ENCODE data around the gene ATF3. TPM values are rescaled to one million over a fixed set of nuclear protein-coding genes. Genes with fewer than 3 reads are reported as not detected.
A peak's percentile ranks its signal among the peaks of the same experiment; 100 is the strongest.

Gene ATF3
- total RNA-seq, 2 donors from 2014 or later: 12.6 to 27.6 TPM

GRCh38 chr1:212601524-212601923 is 7.0 kb upstream of the ATF3 start:
- Histone ChIP-seq H3K4me1 (peaks cover 0 to 12% of the 10 kb centered on the region in 2 donors), H3K9me3 (no peaks in the 10 kb centered on the region), H3K27me3 (no peaks in the 10 kb centered on the region), H3K27ac (no peak overlapping the region), H3K36me3 (no peaks in the 10 kb centered on the region), H3K4me3 (no peak overlapping the region)
- no peak for TF ChIP-seq CTCF (IDR thresholded peaks at IDR 0.05)
- no peak for DNase-seq (ENCODE audit: low spot score)

- H3K4me3 ChIP-seq: peak overlapping the region in 1 of 2 donors; percentile 73
- peaks cover 0 to 39% of the 10 kb centered on the region in 2 donors for H3K4me1 ChIP-seq
- H3K27ac ChIP-seq: peak overlapping the region in 1 of 2 donors; percentile 47
- no peak for DNase-seq (ENCODE audit: low spot score)
- no peaks in the 10 kb centered on the region for H3K9me3 ChIP-seq
- H3K36me3 ChIP-seq: no peaks in the 10 kb centered on the region
- TF ChIP-seq CTCF (IDR thresholded peaks at IDR 0.05): no peak
- peaks cover 0 to 8% of the 10 kb centered on the region in 2 donors for H3K27me3 ChIP-seq
These were observed 2.8 kb upstream of the ATF3 start for GRCh38 chr1:212605441-212606394.

GRCh38 chr1:212606395-212607205 is 2.0 kb upstream of the ATF3 start:
- peaks cover 0 to 8% of the 10 kb centered on the region in 2 donors for H3K27me3 ChIP-seq
- TF ChIP-seq CTCF (IDR thresholded peaks at IDR 0.05): no peak
- no peaks in the 10 kb centered on the region for H3K9me3 ChIP-seq
- peaks cover 0 to 40% of the 10 kb centered on the region in 2 donors for H3K4me1 ChIP-seq
- H3K27ac ChIP-seq: peak overlapping the region; percentile 81 to 86
- no peak for DNase-seq (ENCODE audit: low spot score)
- peak overlapping the region; percentile 64 to 73 for H3K4me3 ChIP-seq
- H3K36me3 ChIP-seq: no peaks in the 10 kb centered on the region

- H3K27ac ChIP-seq: peak overlapping the region; percentile 81 to 86
- H3K4me3 ChIP-seq: peak overlapping the region; percentile 64 to 73
- H3K9me3 ChIP-seq: no peaks in the 10 kb centered on the region
- H3K36me3 ChIP-seq: no peaks in the 10 kb centered on the region
- H3K4me1 ChIP-seq: peaks cover 0 to 40% of the 10 kb centered on the region in 2 donors
- peaks cover 0 to 8% of the 10 kb centered on the region in 2 donors for H3K27me3 ChIP-seq
- peak; percentile 72 for DNase-seq (ENCODE audit: low spot score)
- TF ChIP-seq CTCF (IDR thresholded peaks at IDR 0.05): no peak
These were observed 1.2 kb upstream of the ATF3 start for GRCh38 chr1:212607206-212607912.

GRCh38 chr1:212607913-212608391 is 609 bp upstream of the ATF3 start:
- no peak for TF ChIP-seq CTCF (IDR thresholded peaks at IDR 0.05)
- no peak for DNase-seq (ENCODE audit: low spot score)

More at GRCh38 chr1:212607913-212608391, 609 bp upstream of the ATF3 start:
- no peaks in the 10 kb centered on the region for H3K9me3 ChIP-seq
- no peaks in the 10 kb centered on the region for H3K36me3 ChIP-seq
- peak overlapping the region; percentile 64 to 73 for H3K4me3 ChIP-seq
- peak overlapping the region; percentile 81 to 86 for H3K27ac ChIP-seq
- H3K4me1 ChIP-seq: peaks cover 0 to 40% of the 10 kb centered on the region in 2 donors
- peaks cover 0 to 8% of the 10 kb centered on the region in 2 donors for H3K27me3 ChIP-seq
